Vagina (tissue), 2 donors: ENCODE measurements around the gene CFDP1.

Experiments used
- POLR2A ChIP-seq, 2 donors: fragments of 450-650 bp; IDR thresholded peaks; one replicate each; pipeline ENCODE4 v1.6.1; 2017; ENCODE audit warnings: antibody characterized with exemption in 2 of 2, mild to moderate bottlenecking in 2 of 2, moderate library complexity in 2 of 2
- TF ChIP-seq, protein P1 (sequence below), 3 experiments: fragments of 450-650 bp in 2 of 3; fragments of 200-600 bp in 1 of 3; sonication (generic) in 1 of 3; IDR thresholded peaks; one replicate each; pipeline ENCODE4 v1.5.1; 2017 to 2019; ENCODE audit warnings: antibody characterized with exemption in 3 of 3, mild to moderate bottlenecking in 2 of 3, moderate library complexity in 2 of 3

- no peak for TF ChIP-seq POLR2A (IDR thresholded peaks at IDR 0.05)
- TF ChIP-seq, protein P1, sequence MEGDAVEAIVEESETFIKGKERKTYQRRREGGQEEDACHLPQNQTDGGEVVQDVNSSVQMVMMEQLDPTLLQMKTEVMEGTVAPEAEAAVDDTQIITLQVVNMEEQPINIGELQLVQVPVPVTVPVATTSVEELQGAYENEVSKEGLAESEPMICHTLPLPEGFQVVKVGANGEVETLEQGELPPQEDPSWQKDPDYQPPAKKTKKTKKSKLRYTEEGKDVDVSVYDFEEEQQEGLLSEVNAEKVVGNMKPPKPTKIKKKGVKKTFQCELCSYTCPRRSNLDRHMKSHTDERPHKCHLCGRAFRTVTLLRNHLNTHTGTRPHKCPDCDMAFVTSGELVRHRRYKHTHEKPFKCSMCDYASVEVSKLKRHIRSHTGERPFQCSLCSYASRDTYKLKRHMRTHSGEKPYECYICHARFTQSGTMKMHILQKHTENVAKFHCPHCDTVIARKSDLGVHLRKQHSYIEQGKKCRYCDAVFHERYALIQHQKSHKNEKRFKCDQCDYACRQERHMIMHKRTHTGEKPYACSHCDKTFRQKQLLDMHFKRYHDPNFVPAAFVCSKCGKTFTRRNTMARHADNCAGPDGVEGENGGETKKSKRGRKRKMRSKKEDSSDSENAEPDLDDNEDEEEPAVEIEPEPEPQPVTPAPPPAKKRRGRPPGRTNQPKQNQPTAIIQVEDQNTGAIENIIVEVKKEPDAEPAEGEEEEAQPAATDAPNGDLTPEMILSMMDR (IDR thresholded peaks at IDR 0.05), result no peak
These were observed 28.3 kb upstream of the CFDP1 start for GRCh38 chr16:75461575-75461974.
